Spinal cord (tissue), 10 donors: ENCODE measurements around the gene PPP4R3C. TPM values are rescaled to one million over a fixed set of nuclear protein-coding genes. Genes with fewer than 3 reads are reported as not detected.
"Not testable (repeated sequence)": the region's sequence is repeated elsewhere in the genome, so short reads cannot be mapped to it uniquely, and the experiment has no call there.

Experiments
- DNase-seq, 6 donors: peaks; one replicate each; pipeline versions ENCODE4 v3.0.0 to v3.0.0-alpha.2; 2013 to 2015; ENCODE audit warnings: low spot score in 6 of 6, low read depth in 4 of 6
- H3K27ac ChIP-seq: one replicate; pipeline ENCODE4 v1.5.1; 2013; ENCODE audit warnings: low read depth, low read length, control low read depth
- H3K27me3 ChIP-seq: one replicate; pipeline ENCODE4 v1.6.1; 2013; ENCODE audit warnings: low read length; ENCODE audit not compliant: control insufficient read depth, insufficient read depth
- H3K36me3 ChIP-seq: one replicate; pipeline ENCODE4 v1.6.1; 2013; ENCODE audit warnings: low read length; ENCODE audit not compliant: control insufficient read depth, insufficient read depth
- H3K4me1 ChIP-seq: one replicate; pipeline ENCODE4 v1.6.1; 2013; ENCODE audit warnings: low read length; ENCODE audit not compliant: control insufficient read depth, insufficient read depth
- H3K4me3 ChIP-seq: one replicate; pipeline ENCODE4 v1.5.1; 2013; ENCODE audit warnings: low read depth, low read length, control low read depth
- H3K9me3 ChIP-seq: one replicate; pipeline ENCODE4 v1.6.1; 2013; ENCODE audit warnings: low read length; ENCODE audit not compliant: control insufficient read depth, insufficient read depth
- WGBS: methylation state at CpG from one replicate; pipeline ENCODE4 v1.1.5; 2013; ENCODE audit warnings: missing lambda C conversion rate; ENCODE audit not compliant: insufficient coverage; 5-methylcytosine and 5-hydroxymethylcytosine counted together
- polyA plus RNA-seq, 2 donors: library from polyadenylated mRNA; unstranded; fragments of 120-200 nt; gene quantifications; one replicate each; pipeline ENCODE4 v1.2.1, GENCODE V29; 2013; ENCODE audit not compliant: insufficient read length in 2 of 2
- total RNA-seq, 2 donors: library from RNA; depleted of rRNA in 1 of 2; stranded (reverse); fragments of 120-200 nt in 1 of 2; fragments of >200 nt in 1 of 2; gene quantifications; one replicate each; pipeline versions ENCODE4 v1.2.3 to v1.2.4, GENCODE V29; 2013 to 2014
- donor health status: healthy.

Gene PPP4R3C
- total and polyA plus RNA-seq, 4 donors, result not detected

DNA sequence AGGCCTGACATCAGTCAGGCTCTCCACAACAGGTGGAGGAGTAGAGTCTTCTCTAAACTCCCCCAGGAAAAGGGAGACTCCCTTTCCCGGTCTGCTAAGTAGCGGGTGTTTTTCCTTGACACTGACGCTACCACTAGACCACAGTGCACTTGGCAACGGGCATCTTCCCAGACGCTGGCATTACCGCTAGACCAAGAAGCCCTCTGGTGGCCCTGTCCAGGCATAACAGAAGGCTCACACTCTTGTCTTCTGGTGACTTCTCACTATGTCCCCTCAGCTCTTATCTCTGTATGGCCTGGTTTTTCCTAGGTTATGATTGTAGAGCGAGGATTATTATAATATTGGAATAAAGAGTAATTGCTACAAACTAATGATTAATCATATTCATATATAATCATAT lies 20.7 kb downstream of the PPP4R3C start:
- not testable (repeated sequence) for DNase-seq, H3K9me3 ChIP-seq, H3K4me3 ChIP-seq, H3K27me3 ChIP-seq, H3K27ac ChIP-seq, H3K4me1 ChIP-seq, H3K36me3 ChIP-seq
- WGBS, result 82% methylated on average over 6 of the region's 7 CpGs

DNA sequence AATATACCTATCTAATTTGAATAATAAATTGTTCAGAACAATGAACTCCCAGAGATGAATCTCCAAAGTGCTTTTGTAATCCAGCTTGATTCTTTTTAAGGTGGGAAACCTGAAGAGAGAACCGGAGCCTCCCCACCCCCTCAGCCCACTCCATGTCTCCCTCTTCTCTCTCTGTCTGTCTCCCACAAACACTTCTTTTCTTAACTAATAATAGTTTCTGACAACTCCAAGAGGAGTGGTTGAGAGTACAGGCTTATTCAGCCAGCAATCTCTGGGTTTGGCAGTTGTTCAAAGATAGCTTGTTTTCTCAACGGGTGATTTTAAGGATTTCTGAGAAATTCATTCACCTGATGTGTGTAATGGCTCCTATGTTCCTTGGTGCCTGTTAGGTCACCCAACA lies 23.4 kb downstream of the PPP4R3C start:
- WGBS, result 86% methylated on average over 1 of the region's 2 CpGs
- no peaks in the 10 kb centered on the region for H3K9me3 ChIP-seq
- H3K27ac ChIP-seq, result no peak overlapping the region
- no peaks in the 10 kb centered on the region for H3K36me3 ChIP-seq
- no peaks in the 10 kb centered on the region for H3K27me3 ChIP-seq
- no peak for DNase-seq
- H3K4me1 ChIP-seq, result no peaks in the 10 kb centered on the region
- no peak overlapping the region for H3K4me3 ChIP-seq

DNA sequence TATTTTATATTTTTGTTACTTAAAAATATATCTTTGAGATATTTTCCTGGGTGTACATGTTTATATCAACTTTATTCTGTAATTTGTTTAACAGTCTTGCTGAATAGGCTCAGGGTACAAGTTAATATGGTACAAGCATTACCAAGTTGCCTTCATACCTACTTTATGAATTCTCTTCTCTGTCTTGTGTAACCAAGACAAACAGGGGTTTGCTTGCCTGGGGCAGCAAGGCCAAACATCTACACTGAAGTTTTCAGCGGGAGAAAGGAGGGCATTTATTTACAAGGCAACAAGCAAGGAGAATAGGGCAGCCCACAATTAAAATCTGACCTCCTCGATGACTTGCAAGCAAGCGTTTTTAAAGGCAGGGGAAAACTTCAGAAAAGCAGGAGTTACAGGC lies 24.2 kb downstream of the PPP4R3C start:
- Histone ChIP-seq H3K4me3 (no peak overlapping the region), H3K27ac (no peak overlapping the region), H3K27me3 (no peaks in the 10 kb centered on the region), H3K9me3 (no peaks in the 10 kb centered on the region), H3K4me1 (no peaks in the 10 kb centered on the region), H3K36me3 (no peaks in the 10 kb centered on the region)
- no peak for DNase-seq
- no CpG with 5 or more reads among the region's 3 CpGs for WGBS

DNA sequence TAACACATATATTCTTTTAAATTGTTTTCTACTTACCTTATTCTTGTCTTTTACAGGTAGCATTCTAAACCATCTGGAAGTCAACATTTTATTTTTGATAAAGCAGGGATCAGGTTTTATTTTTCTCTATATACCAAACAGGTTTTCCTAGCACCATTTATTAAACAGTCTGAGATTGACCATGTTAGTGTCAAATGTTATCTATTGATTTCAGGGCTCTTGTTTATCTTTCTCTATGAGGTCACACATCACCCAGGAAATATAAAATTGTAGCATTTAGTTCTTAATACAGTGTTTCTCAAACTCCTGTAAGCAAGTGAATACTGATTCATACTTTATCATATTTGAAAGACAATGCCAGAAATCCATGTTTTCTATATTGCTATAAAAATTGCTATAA lies 28.1 kb downstream of the PPP4R3C start:
- no peaks in the 10 kb centered on the region for H3K9me3 ChIP-seq
- no peak overlapping the region for H3K27ac ChIP-seq
- H3K36me3 ChIP-seq, result no peaks in the 10 kb centered on the region
- H3K4me3 ChIP-seq, result no peak overlapping the region
- DNase-seq, result no peak
- H3K4me1 ChIP-seq, result no peaks in the 10 kb centered on the region
- H3K27me3 ChIP-seq, result no peaks in the 10 kb centered on the region

Other genes starting within 250 kb of the PPP4R3C start
- not detected for gene DCAF8L2, start 127.0 kb upstream of the PPP4R3C start, total RNA-seq
- gene DCAF8L2, start 127.0 kb upstream of the PPP4R3C start, polyA plus RNA-seq, result not detected